ENCODE data around the gene IFNLR1. TPM values are rescaled to one million over a fixed set of nuclear protein-coding genes. Genes with fewer than 3 reads are reported as not detected.

Gene IFNLR1
- total and polyA plus RNA-seq, 2 donors (not counting 3 experiments of a cell fraction or from before 2014, with no cell fraction given), result 0.01 TPM; not detected in 1

DNA sequence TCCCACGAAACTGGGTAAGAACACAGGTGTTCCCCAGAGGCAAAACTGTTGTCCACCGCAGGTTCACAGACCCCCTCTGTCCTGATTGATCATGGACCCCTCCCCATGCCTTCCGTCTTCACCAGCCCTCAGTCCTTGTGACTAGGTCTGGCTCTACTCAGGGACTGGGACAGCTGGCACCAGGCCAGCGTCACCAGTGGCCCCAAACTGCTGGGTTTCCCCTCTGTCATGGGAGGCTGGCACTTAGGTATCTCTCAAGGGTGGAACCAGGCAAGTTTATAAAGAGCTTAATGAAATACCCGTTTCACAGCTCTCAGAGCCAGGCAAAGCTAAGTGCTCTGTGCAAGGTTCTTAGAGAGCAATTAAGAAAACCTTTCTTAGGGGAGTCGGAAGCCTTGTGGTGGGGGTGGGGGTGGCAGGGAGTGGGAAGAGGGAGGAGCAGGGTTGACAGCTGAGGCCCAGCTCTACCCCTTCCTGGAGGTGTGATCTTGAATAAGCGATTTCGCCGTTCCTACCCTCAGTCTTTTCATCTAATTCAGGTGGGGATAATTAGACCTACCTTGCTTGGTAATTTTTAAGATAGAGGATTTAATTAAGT, 35.0 kb upstream of the IFNLR1 start:
- dilution Hi-C loops (cut with MboI; ENCODE audit: extremely low pct_ligation_motif_present, low sequenced_read_pairs), result no loop called here

More for the DNA sequence above, 35.0 kb upstream of the IFNLR1 start:
- intact Hi-C loops (cut with micrococcal nuclease), result no loop called here
- Histone ChIP-seq H3K9ac (replicated peaks; ENCODE audit: extremely low read depth, insufficient read depth, low read length) (no peak overlapping the region), H3K4me2 (ENCODE audit: insufficient read depth, low read length) (no peak overlapping the region), H3K79me2 (ENCODE audit: control insufficient read depth, insufficient read depth, low read length) (no peaks in the 10 kb centered on the region), H3K36me3 (ENCODE audit: control insufficient read depth in 2 of 2, extremely low read depth in 1 of 2, insufficient read depth in 2 of 2, low read length in 2 of 2) (no peaks in the 10 kb centered on the region), H3K27ac (ENCODE audit: insufficient read depth, low read depth, low read length) (no peak overlapping the region), H3K9me1 (replicated peaks; ENCODE audit: control insufficient read depth, extremely low read depth, insufficient read depth, low read length) (no peaks in the 10 kb centered on the region), H3K9me3 (replicated peaks; ENCODE audit: control insufficient read depth, insufficient read depth, low read length) (no peaks in the 10 kb centered on the region), H3K4me1 (ENCODE audit: control insufficient read depth, extremely low read depth, insufficient read depth, low read length) (no peaks in the 10 kb centered on the region), H4K20me1 (replicated peaks; ENCODE audit: control insufficient read depth, extremely low read depth, insufficient read depth, low read length) (no peaks in the 10 kb centered on the region), H2AFZ (ENCODE audit: low read depth, low read length) (no peak overlapping the region), H3K4me3 (replicated peaks in 1 of 3; ENCODE audit: insufficient read depth in 1 of 3, low read depth in 1 of 3, low read length in 3 of 3) (no peak overlapping the region), H3K27me3 (ENCODE audit: control insufficient read depth in 2 of 2, insufficient read depth in 2 of 2, low read length in 2 of 2) (peaks cover 0 to 4% of the 10 kb centered on the region in 2 experiments)
- CTCF ChIA-PET, result no interaction called here
- TF ChIP-seq MYC (IDR thresholded peaks at IDR 0.05; ENCODE audit: low read depth, low read length) (no peak), POLR2AphosphoS5 (IDR thresholded peaks at IDR 0.05; ENCODE audit: insufficient read depth, low read depth, low read length) (no peak), POLR2A (IDR thresholded peaks at IDR 0.05; ENCODE audit: low read depth, low read length) (no peak), GATA2 (IDR thresholded peaks at IDR 0.05; ENCODE audit: insufficient read depth, insufficient read length, low read depth, low read length) (no peak), EZH2 (IDR thresholded peaks at IDR 0.05; ENCODE audit: borderline replicate concordance, low read depth, low read length, severe bottlenecking) (no peak), CTCF (IDR thresholded peaks at IDR 0.05; ENCODE audit: extremely low read depth in 1 of 2, insufficient read depth in 1 of 2, low read depth in 1 of 2, low read length in 2 of 2) (no peak), MAX (IDR thresholded peaks at IDR 0.05; ENCODE audit: insufficient read depth, insufficient read length) (no peak), FOS (IDR thresholded peaks at IDR 0.05; ENCODE audit: borderline replicate concordance, insufficient read depth, low read length) (no peak), JUN (IDR thresholded peaks at IDR 0.05; ENCODE audit: borderline replicate concordance, insufficient read depth, insufficient read length, low read depth) (no peak)
- FAIRE-seq (no peak), DNase-seq (ENCODE audit: low read depth, low spot score) (no peak)
- no TSS peak for BruUV-seq (replicated peaks)
- POLR2A ChIA-PET, result no interaction called here

Measured in endothelial cell of umbilical vein (primary cell).